VCaP (cell line): ENCODE data around the gene UCP3.

Source experiments
- H3K27ac ChIP-seq: fragments of 450-650 bp; 2 replicates; pipeline ENCODE4 v1.5.1; 2017
- CTCF ChIP-seq: fragments of 450-650 bp; conservative IDR thresholded peaks from 2 replicates; pipeline ENCODE4 v1.5.1; 2017; ENCODE audit warnings: mild to moderate bottlenecking, moderate library complexity

UCP3 gene

GRCh38 chr11:73965076-73965763 lies 43.7 kb downstream of the UCP3 start:
- peak overlapping the region; percentile 7; the same call in 1 of the 2 replicates for H3K27ac ChIP-seq
- no peak for TF ChIP-seq CTCF

- no peak overlapping the region for H3K27ac ChIP-seq
- no peak for TF ChIP-seq CTCF
Measured at GRCh38 chr11:73963861-73964260, 45.0 kb downstream of the UCP3 start.

GRCh38 chr11:73962101-73962705 lies 46.7 kb downstream of the UCP3 start:
- no peak for TF ChIP-seq CTCF
- H3K27ac ChIP-seq: no peak overlapping the region

- no peak overlapping the region for H3K27ac ChIP-seq
- TF ChIP-seq CTCF: no peak
Measured at GRCh38 chr11:73961321-73961720, 47.6 kb downstream of the UCP3 start.

GRCh38 chr11:73958521-73959141 lies 50.3 kb downstream of the UCP3 start:
- no peak for TF ChIP-seq CTCF
- H3K27ac ChIP-seq: no peak overlapping the region

- TF ChIP-seq CTCF: no peak
- no peak overlapping the region for H3K27ac ChIP-seq
Measured at GRCh38 chr11:73957654-73958361, 51.1 kb downstream of the UCP3 start.
